C4-2B (cell line): ENCODE measurements around the gene ARHGAP31.
"Not testable (repeated sequence)": the region's sequence is repeated elsewhere in the genome, so short reads cannot be mapped to it uniquely, and the experiment has no call there.

Experiments used
- CTCF ChIP-seq: fragments of 450-650 bp; conservative IDR thresholded peaks from 2 replicates; pipeline ENCODE4 v1.5.1; 2017; ENCODE audit warnings: mild to moderate bottlenecking
- ZFX ChIP-seq: fragments of 450-650 bp; IDR thresholded peaks from 2 replicates; pipeline ENCODE4 v1.6.1; 2017

DNA sequence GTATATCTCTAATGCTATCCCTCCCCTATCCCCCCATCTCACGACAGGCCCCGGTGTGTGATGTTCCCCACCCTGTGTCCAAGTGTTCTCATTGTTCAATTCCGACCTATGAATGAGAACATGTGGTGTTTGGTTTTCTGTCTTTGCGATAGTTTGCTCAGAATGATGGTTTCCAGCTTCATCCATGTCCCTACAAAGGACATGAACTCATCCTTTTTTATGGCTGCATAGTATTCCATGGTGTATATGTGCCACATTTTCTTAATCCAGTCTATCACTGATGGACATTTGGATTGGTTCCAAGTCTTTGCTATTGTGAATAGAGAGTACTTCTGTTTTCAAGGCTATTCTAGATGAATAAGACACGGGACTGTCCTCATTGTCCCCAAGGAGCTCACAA, 61.4 kb downstream of the ARHGAP31 start:
- TF ChIP-seq CTCF, ZFX: not testable (repeated sequence)
